ENCODE measurements around the gene RADIL.

The RADIL gene

DNA sequence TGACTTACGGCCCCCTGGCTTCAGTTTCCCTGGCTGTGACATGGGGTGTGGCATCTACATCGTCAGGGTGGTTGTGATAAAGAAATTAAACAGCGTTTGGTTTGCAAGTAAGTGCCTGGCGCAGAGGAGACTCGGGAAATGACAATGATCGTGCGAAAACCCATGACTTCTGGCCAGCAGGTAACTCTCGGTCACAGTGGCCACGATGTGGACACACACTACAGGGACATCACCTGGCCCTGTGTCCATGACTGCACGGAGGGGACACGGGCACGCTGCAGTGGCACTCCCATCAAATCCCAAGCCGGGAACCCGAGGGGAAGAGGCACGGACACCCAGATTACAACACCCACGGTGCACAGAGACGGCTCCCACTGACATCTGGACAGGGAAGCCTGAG lies 50.3 kb downstream of the RADIL start:
- ChIA-PET CTCF (no interaction called here), POLR2A (no interaction called here)

DNA sequence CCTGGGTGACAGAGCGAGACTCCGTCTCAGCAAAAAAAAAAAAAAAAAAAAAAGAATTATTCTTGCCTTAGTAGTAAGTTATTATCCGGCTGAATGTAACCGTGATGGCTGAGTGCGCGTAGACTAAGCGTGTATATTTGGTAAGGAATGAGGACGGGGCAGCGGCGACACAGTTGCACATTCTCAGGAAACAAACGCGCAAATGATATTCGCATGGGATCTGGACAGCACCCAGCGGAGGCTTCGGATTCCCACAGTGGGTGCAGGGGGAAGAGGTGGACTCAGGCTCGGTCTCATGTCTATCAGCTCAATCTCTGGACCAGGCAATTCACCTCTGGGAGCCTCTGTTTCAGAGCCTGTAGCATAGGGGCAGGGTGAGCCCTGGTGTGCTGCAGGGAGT lies 50.8 kb downstream of the RADIL start:
- no peak overlapping the region for H3K27ac ChIP-seq (ENCODE audit: extremely low read depth, low read depth, low read length)
- H3K9me3 ChIP-seq (ENCODE audit: control insufficient read depth, insufficient read depth, low read depth, low read length) = no peaks in the 10 kb centered on the region
- TF ChIP-seq, protein P1, sequence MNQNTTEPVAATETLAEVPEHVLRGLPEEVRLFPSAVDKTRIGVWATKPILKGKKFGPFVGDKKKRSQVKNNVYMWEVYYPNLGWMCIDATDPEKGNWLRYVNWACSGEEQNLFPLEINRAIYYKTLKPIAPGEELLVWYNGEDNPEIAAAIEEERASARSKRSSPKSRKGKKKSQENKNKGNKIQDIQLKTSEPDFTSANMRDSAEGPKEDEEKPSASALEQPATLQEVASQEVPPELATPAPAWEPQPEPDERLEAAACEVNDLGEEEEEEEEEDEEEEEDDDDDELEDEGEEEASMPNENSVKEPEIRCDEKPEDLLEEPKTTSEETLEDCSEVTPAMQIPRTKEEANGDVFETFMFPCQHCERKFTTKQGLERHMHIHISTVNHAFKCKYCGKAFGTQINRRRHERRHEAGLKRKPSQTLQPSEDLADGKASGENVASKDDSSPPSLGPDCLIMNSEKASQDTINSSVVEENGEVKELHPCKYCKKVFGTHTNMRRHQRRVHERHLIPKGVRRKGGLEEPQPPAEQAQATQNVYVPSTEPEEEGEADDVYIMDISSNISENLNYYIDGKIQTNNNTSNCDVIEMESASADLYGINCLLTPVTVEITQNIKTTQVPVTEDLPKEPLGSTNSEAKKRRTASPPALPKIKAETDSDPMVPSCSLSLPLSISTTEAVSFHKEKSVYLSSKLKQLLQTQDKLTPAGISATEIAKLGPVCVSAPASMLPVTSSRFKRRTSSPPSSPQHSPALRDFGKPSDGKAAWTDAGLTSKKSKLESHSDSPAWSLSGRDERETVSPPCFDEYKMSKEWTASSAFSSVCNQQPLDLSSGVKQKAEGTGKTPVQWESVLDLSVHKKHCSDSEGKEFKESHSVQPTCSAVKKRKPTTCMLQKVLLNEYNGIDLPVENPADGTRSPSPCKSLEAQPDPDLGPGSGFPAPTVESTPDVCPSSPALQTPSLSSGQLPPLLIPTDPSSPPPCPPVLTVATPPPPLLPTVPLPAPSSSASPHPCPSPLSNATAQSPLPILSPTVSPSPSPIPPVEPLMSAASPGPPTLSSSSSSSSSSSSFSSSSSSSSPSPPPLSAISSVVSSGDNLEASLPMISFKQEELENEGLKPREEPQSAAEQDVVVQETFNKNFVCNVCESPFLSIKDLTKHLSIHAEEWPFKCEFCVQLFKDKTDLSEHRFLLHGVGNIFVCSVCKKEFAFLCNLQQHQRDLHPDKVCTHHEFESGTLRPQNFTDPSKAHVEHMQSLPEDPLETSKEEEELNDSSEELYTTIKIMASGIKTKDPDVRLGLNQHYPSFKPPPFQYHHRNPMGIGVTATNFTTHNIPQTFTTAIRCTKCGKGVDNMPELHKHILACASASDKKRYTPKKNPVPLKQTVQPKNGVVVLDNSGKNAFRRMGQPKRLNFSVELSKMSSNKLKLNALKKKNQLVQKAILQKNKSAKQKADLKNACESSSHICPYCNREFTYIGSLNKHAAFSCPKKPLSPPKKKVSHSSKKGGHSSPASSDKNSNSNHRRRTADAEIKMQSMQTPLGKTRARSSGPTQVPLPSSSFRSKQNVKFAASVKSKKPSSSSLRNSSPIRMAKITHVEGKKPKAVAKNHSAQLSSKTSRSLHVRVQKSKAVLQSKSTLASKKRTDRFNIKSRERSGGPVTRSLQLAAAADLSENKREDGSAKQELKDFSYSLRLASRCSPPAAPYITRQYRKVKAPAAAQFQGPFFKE (tag by site-specific recombination; IDR thresholded peaks at IDR 0.05; ENCODE audit: borderline replicate concordance) = no peak
- TF ChIP-seq HOXC10 (CRISPR knock-in tag; IDR thresholded peaks at IDR 0.05) (no peak), YY2 (tag by site-specific recombination; IDR thresholded peaks at IDR 0.05) (no peak), ZNF473 (tag by site-specific recombination; IDR thresholded peaks at IDR 0.05) (no peak), ZNF302 (tag by site-specific recombination; IDR thresholded peaks at IDR 0.05; ENCODE audit: low read depth) (no peak), HOXD13 (CRISPR knock-in tag; IDR thresholded peaks at IDR 0.05; ENCODE audit: borderline replicate concordance) (no peak), ZNF354C (tag by site-specific recombination; IDR thresholded peaks at IDR 0.05; ENCODE audit: borderline replicate concordance, low read depth) (no peak)
- TF ChIP-seq, protein P2, sequence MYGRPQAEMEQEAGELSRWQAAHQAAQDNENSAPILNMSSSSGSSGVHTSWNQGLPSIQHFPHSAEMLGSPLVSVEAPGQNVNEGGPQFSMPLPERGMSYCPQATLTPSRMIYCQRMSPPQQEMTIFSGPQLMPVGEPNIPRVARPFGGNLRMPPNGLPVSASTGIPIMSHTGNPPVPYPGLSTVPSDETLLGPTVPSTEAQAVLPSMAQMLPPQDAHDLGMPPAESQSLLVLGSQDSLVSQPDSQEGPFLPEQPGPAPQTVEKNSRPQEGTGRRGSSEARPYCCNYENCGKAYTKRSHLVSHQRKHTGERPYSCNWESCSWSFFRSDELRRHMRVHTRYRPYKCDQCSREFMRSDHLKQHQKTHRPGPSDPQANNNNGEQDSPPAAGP (tag by site-specific recombination; IDR thresholded peaks at IDR 0.05) = no peak
- H3K4me3 ChIP-seq (ENCODE audit: low read depth, low read length) = no peak overlapping the region
- ChIA-PET POLR2A (no interaction called here), CTCF (no interaction called here)
- H3K36me3 ChIP-seq (ENCODE audit: control insufficient read depth in 2 of 2, insufficient read depth in 1 of 2, low read length in 2 of 2) = no peaks in the 10 kb centered on the region
- no peaks in the 10 kb centered on the region for H3K4me1 ChIP-seq (ENCODE audit: control insufficient read depth, insufficient read depth, low read length)

More for the DNA sequence above, 50.3 kb downstream of the RADIL start:
- no peak overlapping the region for H3K4me3 ChIP-seq (ENCODE audit: low read depth, low read length)
- no peaks in the 10 kb centered on the region for H3K36me3 ChIP-seq (ENCODE audit: control insufficient read depth in 2 of 2, insufficient read depth in 1 of 2, low read length in 2 of 2)
- no peaks in the 10 kb centered on the region for H3K9me3 ChIP-seq (ENCODE audit: control insufficient read depth, insufficient read depth, low read depth, low read length)
- no peak overlapping the region for H3K27ac ChIP-seq (ENCODE audit: extremely low read depth, low read depth, low read length)
- no peaks in the 10 kb centered on the region for H3K4me1 ChIP-seq (ENCODE audit: control insufficient read depth, insufficient read depth, low read length)
- no peak for TF ChIP-seq YY1 (tag by site-specific recombination; IDR thresholded peaks at IDR 0.05)
- TF ChIP-seq ZNF596 (tag by site-specific recombination; IDR thresholded peaks at IDR 0.05) = no peak
- no peak for TF ChIP-seq GLIS1 (tag by site-specific recombination; IDR thresholded peaks at IDR 0.05)
- no peak for TF ChIP-seq ZXDB (tag by site-specific recombination; IDR thresholded peaks at IDR 0.05)
- TF ChIP-seq SP2 (tag by site-specific recombination; IDR thresholded peaks at IDR 0.05) = no peak
- TF ChIP-seq, protein P3, sequence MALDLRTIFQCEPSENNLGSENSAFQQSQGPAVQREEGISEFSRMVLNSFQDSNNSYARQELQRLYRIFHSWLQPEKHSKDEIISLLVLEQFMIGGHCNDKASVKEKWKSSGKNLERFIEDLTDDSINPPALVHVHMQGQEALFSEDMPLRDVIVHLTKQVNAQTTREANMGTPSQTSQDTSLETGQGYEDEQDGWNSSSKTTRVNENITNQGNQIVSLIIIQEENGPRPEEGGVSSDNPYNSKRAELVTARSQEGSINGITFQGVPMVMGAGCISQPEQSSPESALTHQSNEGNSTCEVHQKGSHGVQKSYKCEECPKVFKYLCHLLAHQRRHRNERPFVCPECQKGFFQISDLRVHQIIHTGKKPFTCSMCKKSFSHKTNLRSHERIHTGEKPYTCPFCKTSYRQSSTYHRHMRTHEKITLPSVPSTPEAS (tag by site-specific recombination; IDR thresholded peaks at IDR 0.05) = no peak
- TF ChIP-seq ZNF19 (tag by site-specific recombination; IDR thresholded peaks at IDR 0.05; ENCODE audit: low read depth) = no peak
- no peak for TF ChIP-seq HOXA7 (CRISPR knock-in tag; IDR thresholded peaks at IDR 0.05; ENCODE audit: borderline replicate concordance)
- no peak for TF ChIP-seq ZBTB17 (tag by site-specific recombination; IDR thresholded peaks at IDR 0.05)
- TF ChIP-seq BCL11B (tag by site-specific recombination; IDR thresholded peaks at IDR 0.05; ENCODE audit: low read depth) = no peak
- TF ChIP-seq ZFHX2 (tag by site-specific recombination; conservative IDR thresholded peaks at IDR 0.05) = no peak
- TF ChIP-seq ZNF354C (tag by site-specific recombination; IDR thresholded peaks at IDR 0.05; ENCODE audit: borderline replicate concordance, low read depth) = no peak
